Measurements from ENCODE around the gene RPA1.

The RPA1 gene

GRCh38 chr17:1909985-1910384, 80.2 kb downstream of the RPA1 start:
- no peak for DNase-seq (ENCODE audit: low spot score)

- no peak for DNase-seq (ENCODE audit: low spot score)
Observed at GRCh38 chr17:1912146-1912545, 82.3 kb downstream of the RPA1 start.

GRCh38 chr17:1913702-1914101, 83.9 kb downstream of the RPA1 start:
- no peak for DNase-seq (ENCODE audit: low spot score)

- DNase-seq (ENCODE audit: low spot score) = no peak
Observed at GRCh38 chr17:1914661-1915083, 84.9 kb downstream of the RPA1 start.

- DNase-seq (ENCODE audit: low spot score) = no peak
Observed at GRCh38 chr17:1915889-1916288, 86.1 kb downstream of the RPA1 start.

GRCh38 chr17:1916316-1916715, 86.5 kb downstream of the RPA1 start:
- no peak for DNase-seq (ENCODE audit: low spot score)

GRCh38 chr17:1916963-1917715, 87.3 kb downstream of the RPA1 start:
- no peak for DNase-seq (ENCODE audit: low spot score)

GRCh38 chr17:1918346-1919162, 88.7 kb downstream of the RPA1 start:
- no peak for DNase-seq (ENCODE audit: low spot score)

- no peak for DNase-seq (ENCODE audit: low spot score)
Observed at GRCh38 chr17:1919201-1919600, 89.4 kb downstream of the RPA1 start.

GRCh38 chr17:1920948-1921351, 91.1 kb downstream of the RPA1 start:
- no peak for DNase-seq (ENCODE audit: low spot score)

GRCh38 chr17:1928976-1929375, 99.2 kb downstream of the RPA1 start:
- DNase-seq (ENCODE audit: low spot score) = no peak

- no peak for DNase-seq (ENCODE audit: low spot score)
Observed at GRCh38 chr17:1930337-1930645, 100.5 kb downstream of the RPA1 start.

- peak; percentile 64 for DNase-seq (ENCODE audit: low spot score)
Observed at GRCh38 chr17:1931844-1932579, 102.2 kb downstream of the RPA1 start.

- no peak for DNase-seq (ENCODE audit: low spot score)
Observed at GRCh38 chr17:1933875-1934715, 104.3 kb downstream of the RPA1 start.

- no peak for DNase-seq (ENCODE audit: low spot score)
Observed at GRCh38 chr17:1934901-1935300, 105.1 kb downstream of the RPA1 start.

GRCh38 chr17:1936766-1937165, 107.0 kb downstream of the RPA1 start:
- no peak for DNase-seq (ENCODE audit: low spot score)

GRCh38 chr17:1937461-1937860, 107.7 kb downstream of the RPA1 start:
- DNase-seq (ENCODE audit: low spot score) = no peak

GRCh38 chr17:1939981-1940809, 110.4 kb downstream of the RPA1 start:
- no peak for DNase-seq (ENCODE audit: low spot score)

- no peak for DNase-seq (ENCODE audit: low spot score)
Observed at GRCh38 chr17:1940810-1941185, 111.0 kb downstream of the RPA1 start.

- DNase-seq (ENCODE audit: low spot score) = no peak
Observed at GRCh38 chr17:1941272-1942065, 111.7 kb downstream of the RPA1 start.

GRCh38 chr17:1942066-1942365, 112.2 kb downstream of the RPA1 start:
- DNase-seq (ENCODE audit: low spot score) = no peak

All from kidney tubule cell (primary cell).